ENCODE results near the gene CCSER1.

Gene CCSER1

DNA sequence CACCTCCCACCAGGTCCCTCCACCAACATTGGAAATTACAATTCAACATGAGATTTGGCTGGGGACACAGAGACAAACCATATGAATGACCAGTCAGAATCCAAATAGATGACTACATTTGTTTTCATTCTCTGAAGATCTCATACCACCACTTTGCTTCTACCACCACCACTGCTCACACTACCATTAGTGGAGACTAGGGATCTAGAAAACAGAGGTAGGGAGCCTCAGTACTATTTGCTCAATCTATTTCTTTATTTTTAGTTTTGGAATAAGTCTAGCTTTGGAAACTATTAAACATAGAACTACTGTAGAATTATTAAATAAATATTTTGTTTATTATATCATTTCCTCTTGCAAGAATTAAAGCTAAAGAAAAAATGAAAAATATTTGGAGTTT, 727.9 kb downstream of the CCSER1 start:
- no peak for DNase-seq (ENCODE audit: low spot score)
- in situ Hi-C loops (cut with MboI; ENCODE audit: low sequenced_read_pairs, unreplicated experiment) = no loop called here
- TF ChIP-seq, protein P1, sequence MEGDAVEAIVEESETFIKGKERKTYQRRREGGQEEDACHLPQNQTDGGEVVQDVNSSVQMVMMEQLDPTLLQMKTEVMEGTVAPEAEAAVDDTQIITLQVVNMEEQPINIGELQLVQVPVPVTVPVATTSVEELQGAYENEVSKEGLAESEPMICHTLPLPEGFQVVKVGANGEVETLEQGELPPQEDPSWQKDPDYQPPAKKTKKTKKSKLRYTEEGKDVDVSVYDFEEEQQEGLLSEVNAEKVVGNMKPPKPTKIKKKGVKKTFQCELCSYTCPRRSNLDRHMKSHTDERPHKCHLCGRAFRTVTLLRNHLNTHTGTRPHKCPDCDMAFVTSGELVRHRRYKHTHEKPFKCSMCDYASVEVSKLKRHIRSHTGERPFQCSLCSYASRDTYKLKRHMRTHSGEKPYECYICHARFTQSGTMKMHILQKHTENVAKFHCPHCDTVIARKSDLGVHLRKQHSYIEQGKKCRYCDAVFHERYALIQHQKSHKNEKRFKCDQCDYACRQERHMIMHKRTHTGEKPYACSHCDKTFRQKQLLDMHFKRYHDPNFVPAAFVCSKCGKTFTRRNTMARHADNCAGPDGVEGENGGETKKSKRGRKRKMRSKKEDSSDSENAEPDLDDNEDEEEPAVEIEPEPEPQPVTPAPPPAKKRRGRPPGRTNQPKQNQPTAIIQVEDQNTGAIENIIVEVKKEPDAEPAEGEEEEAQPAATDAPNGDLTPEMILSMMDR (IDR thresholded peaks at IDR 0.05; ENCODE audit: borderline replicate concordance, control extremely low read depth, extremely low read depth, insufficient read depth, missing control alignments) = no peak

- no peak for DNase-seq (ENCODE audit: low spot score)
- TF ChIP-seq, protein P1 (IDR thresholded peaks at IDR 0.05; ENCODE audit: borderline replicate concordance, control extremely low read depth, extremely low read depth, insufficient read depth, missing control alignments) = no peak
Measured at GRCh38 chr4:90857081-90857820, 730.1 kb downstream of the CCSER1 start.

GRCh38 chr4:90875791-90876190, 748.6 kb downstream of the CCSER1 start:
- no peak for DNase-seq (ENCODE audit: low spot score)
- in situ Hi-C loops (cut with MboI; ENCODE audit: low sequenced_read_pairs, unreplicated experiment) = no loop called here
- TF ChIP-seq, protein P1 (IDR thresholded peaks at IDR 0.05; ENCODE audit: borderline replicate concordance, control extremely low read depth, extremely low read depth, insufficient read depth, missing control alignments) = no peak

More at GRCh38 chr4:90857081-90857820, 730.1 kb downstream of the CCSER1 start:
- in situ Hi-C loops (cut with MboI; ENCODE audit: low sequenced_read_pairs, unreplicated experiment) = no loop called here

GRCh38 chr4:90876296-90876695, 749.1 kb downstream of the CCSER1 start:
- no peak for DNase-seq (ENCODE audit: low spot score)
- in situ Hi-C loops (cut with MboI; ENCODE audit: low sequenced_read_pairs, unreplicated experiment) = no loop called here
- TF ChIP-seq, protein P1 (IDR thresholded peaks at IDR 0.05; ENCODE audit: borderline replicate concordance, control extremely low read depth, extremely low read depth, insufficient read depth, missing control alignments) = no peak

DNA sequence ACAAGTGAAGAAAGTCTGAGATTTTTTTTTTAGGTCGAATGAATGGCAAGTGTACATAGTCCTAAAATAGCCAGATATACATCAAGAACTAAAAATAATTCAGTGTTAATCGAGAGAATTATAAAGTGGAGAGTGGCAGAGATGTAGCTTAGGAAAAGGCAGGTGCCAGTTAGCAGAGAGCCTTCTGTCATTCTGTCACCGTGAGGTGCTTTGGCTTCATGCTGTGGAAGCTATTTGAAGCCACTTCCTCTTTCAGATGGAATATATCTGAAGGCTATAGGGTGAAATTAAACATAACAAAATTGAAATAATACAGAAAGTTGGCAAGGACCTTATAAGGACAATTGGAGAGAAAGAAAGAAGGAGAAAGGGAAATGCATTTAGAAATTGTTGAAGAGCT, 756.3 kb downstream of the CCSER1 start:
- TF ChIP-seq, protein P1 (IDR thresholded peaks at IDR 0.05; ENCODE audit: borderline replicate concordance, control extremely low read depth, extremely low read depth, insufficient read depth, missing control alignments) = no peak
- in situ Hi-C loops (cut with MboI; ENCODE audit: low sequenced_read_pairs, unreplicated experiment) = no loop called here
- DNase-seq (ENCODE audit: low spot score) = no peak

DNA sequence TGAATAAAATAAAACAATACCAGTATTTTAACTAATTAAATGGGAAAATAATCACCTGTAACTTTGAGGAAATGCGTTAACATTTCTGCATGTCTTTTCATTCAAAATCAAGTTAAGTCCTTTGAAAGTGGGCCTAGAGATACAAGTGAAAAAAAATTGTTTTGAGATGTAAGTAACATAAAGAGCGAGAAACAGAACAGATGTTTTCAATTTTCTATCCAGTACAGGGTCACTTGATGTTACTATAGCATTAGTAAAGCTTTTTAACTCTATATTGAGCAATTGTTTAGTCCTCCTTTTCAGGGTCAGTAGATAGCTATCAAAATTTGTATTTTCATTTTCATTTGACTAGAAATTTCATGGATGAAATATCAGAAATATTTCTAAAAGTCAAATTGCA, 761.4 kb downstream of the CCSER1 start:
- in situ Hi-C loops (cut with MboI; ENCODE audit: low sequenced_read_pairs, unreplicated experiment) = no loop called here
- TF ChIP-seq, protein P1 (IDR thresholded peaks at IDR 0.05; ENCODE audit: borderline replicate concordance, control extremely low read depth, extremely low read depth, insufficient read depth, missing control alignments) = no peak
- no peak for DNase-seq (ENCODE audit: low spot score)

Data from GM13976 (cell line).